HepG2 (cell line): ENCODE measurements around the gene RBL1. TPM values are rescaled to one million over a fixed set of nuclear protein-coding genes. Genes with fewer than 3 reads are reported as not detected.

Experiments
- AKNA ChIP-seq: sonication (generic); formaldehyde crosslinking; IDR thresholded peaks from 2 replicates; pipeline ENCODE4 v1.4.0; 2020; ENCODE audit warnings: missing genetic modification reagents, borderline replicate concordance
- ATF4 ChIP-seq, 2 experiments: fragments of 450-650 bp in 1 of 2; sonication (generic) in 1 of 2; formaldehyde crosslinking; IDR thresholded peaks; 2 replicates each; pipeline versions ENCODE4 v1.5.0 to v1.8.0; 2020 to 2022; ENCODE audit warnings: mild to moderate bottlenecking in 1 of 2, missing genetic modification reagents in 1 of 2
- CEBPZ ChIP-seq: IDR thresholded peaks from 2 replicates; pipeline ENCODE4 v1.6.1; 2012; ENCODE audit warnings: low read length, improper control_type of control experiment
- HNF1A ChIP-seq, 2 experiments: sonication (generic) in 1 of 2; formaldehyde crosslinking in 1 of 2; IDR thresholded peaks; 2 replicates each; pipeline versions ENCODE4 v1.4.0 to v1.6.1; 2016 to 2020; ENCODE audit warnings: borderline replicate concordance in 1 of 2, low read depth in 1 of 2, mild to moderate bottlenecking in 1 of 2, missing genetic modification reagents in 1 of 2
- MEIS2 ChIP-seq: sonication (generic); formaldehyde crosslinking; IDR thresholded peaks from 2 replicates; pipeline ENCODE4 v1.9.0; 2021; ENCODE audit warnings: mild to moderate bottlenecking, missing genetic modification reagents
- RELA ChIP-seq: sonication (generic); formaldehyde crosslinking; IDR thresholded peaks from 2 replicates; pipeline ENCODE4 v1.4.0; 2020; ENCODE audit warnings: missing genetic modification reagents
- ZBTB43 ChIP-seq: sonication (generic); formaldehyde crosslinking; conservative IDR thresholded peaks from 2 replicates; pipeline ENCODE4 v1.4.0; 2020; ENCODE audit warnings: missing genetic modification reagents
- ZNF263 ChIP-seq: sonication (generic); formaldehyde crosslinking; IDR thresholded peaks from 2 replicates; pipeline ENCODE4 v1.4.0; 2020; ENCODE audit warnings: missing genetic modification reagents
- ZNF329 ChIP-seq: sonication (generic); formaldehyde crosslinking; IDR thresholded peaks from 2 replicates; pipeline ENCODE4 v1.9.0; 2021; ENCODE audit warnings: low read depth, mild to moderate bottlenecking, missing genetic modification reagents
- ZNF619 ChIP-seq: sonication (generic); formaldehyde crosslinking; IDR thresholded peaks from 2 replicates; pipeline ENCODE4 v1.4.0; 2020; ENCODE audit warnings: mild to moderate bottlenecking, missing genetic modification reagents
- ZNF629 ChIP-seq: sonication (generic); formaldehyde crosslinking; conservative IDR thresholded peaks from 2 replicates; pipeline ENCODE4 v1.5.0; 2020; ENCODE audit warnings: missing genetic modification reagents
- ZNF879 ChIP-seq: sonication (generic); formaldehyde crosslinking; IDR thresholded peaks from 2 replicates; pipeline ENCODE4 v1.8.1; 2023; ENCODE audit warnings: missing genetic modification reagents
- polyA plus RNA-seq, 8 experiments: library from polyadenylated mRNA; depleted of rRNA in 3 of 8; stranded (reverse) in 7 of 8; unstranded in 1 of 8; fragments of >200 nt; fragmentation: Illumina TruSeq in 4 of 8; extraction: Trizol in 4 of 8; gene quantifications; 2 replicates each; pipeline versions ENCODE4 v1.2.1 to v1.2.3, GENCODE V29; 2011 to 2016; ENCODE audit warnings: low read depth in 4 of 8, missing spikeins in 1 of 8, mixed read lengths in 1 of 8; ENCODE audit not compliant: insufficient read depth in 1 of 8
- total RNA-seq, 5 experiments: library from RNA; depleted of rRNA; stranded (reverse); fragments of >200 nt; fragmentation: Illumina TruSeq; extraction: Trizol; gene quantifications; 2 replicates each; pipeline ENCODE4 v1.2.3, GENCODE V29; 2016; ENCODE audit warnings: low read depth in 1 of 5

The RBL1 gene
- total and polyA plus RNA-seq, 2 of the 13 experiments (the other 11 are each of a cell fraction or from before 2014, with no cell fraction given) = 6.0 to 27.5 TPM

GRCh38 chr20:36951198-36951978 is 144.4 kb downstream of the RBL1 start, which contains the start of gene SAMHD1 (continued):
- TF ChIP-seq CEBPZ = no peak
- TF ChIP-seq ZNF263 (CRISPR knock-in tag) = peak; percentile 35; the same call in 1 of the 2 replicates
- TF ChIP-seq ZNF879 (CRISPR knock-in tag) = peak; percentile 82
- no peak for TF ChIP-seq HNF1A (IDR thresholded peaks at IDR 0.05; ENCODE audit: low read depth)
- peak; percentile 86 for TF ChIP-seq HNF1A (CRISPR knock-in tag; IDR thresholded peaks at IDR 0.05; ENCODE audit: borderline replicate concordance)
- TF ChIP-seq ZNF619 (CRISPR knock-in tag) = peak; percentile 91
- 0 out of 2 replicates have a peak, but pooled peaks have one; percentile 61 for TF ChIP-seq ZNF329 (CRISPR knock-in tag)
- TF ChIP-seq AKNA (CRISPR knock-in tag) = no peak
- peak; percentile 39; the same call in 1 of the 2 replicates for TF ChIP-seq RELA (CRISPR knock-in tag)
- TF ChIP-seq MEIS2 (CRISPR knock-in tag) = peak; percentile 38; the same call in 1 of the 2 replicates
- no peak for TF ChIP-seq ZBTB43
- TF ChIP-seq ATF4 (CRISPR knock-in tag; IDR thresholded peaks at IDR 0.05) = no peak
- no peak for TF ChIP-seq ZNF629 (CRISPR knock-in tag)
